ENCODE results near the gene MZB1.
A peak's percentile ranks its signal among the peaks of the same experiment; 100 is the strongest.
"Not testable (repeated sequence)": the region's sequence is repeated elsewhere in the genome, so short reads cannot be mapped to it uniquely, and the experiment has no call there.

Gene MZB1

DNA sequence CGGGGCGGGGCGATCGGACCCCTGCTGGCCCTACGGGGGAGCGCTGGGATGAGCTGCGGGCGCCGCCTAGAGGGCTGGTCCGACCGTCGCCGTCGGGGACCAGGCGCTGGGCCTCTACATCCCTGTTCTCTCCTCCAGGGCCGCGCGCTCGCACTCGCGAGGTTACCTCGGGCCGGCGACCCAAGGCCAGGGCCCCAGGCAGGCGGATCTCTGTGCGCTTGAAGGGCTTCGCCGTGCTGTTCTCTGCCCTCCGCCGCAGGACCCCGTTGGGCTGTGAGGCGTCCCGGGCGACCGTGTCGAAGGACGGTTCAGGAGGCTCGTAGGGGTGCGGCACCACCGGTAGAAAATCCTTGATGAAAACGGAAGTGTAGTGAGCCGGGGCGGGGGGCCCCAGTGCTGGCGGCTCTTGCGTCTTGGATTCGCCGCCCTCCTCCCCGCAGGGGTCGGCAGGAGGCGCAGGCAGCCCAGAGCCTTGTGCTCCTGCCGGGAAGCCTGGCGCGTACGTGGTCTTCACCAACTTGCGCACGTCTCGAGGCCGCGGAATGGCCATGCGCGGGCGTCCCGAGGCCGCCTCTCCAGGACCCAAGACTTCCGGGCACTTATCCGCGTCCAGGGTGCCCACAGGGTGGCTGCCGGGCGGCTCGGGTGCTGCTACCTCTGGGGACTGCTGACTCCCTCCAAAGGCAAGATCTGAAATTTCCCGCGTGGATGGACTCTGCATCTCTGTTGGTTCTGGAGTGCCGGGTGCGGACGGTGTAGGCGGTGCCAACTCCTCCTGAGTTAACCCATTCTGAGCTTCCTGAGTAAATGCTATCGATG is 3.2 kb upstream of the MZB1 start:
- peak; percentile 47 for DNase-seq (ENCODE audit: low read depth, low spot score)

- DNase-seq (ENCODE audit: low read depth, low spot score) = no peak
These were observed 2.6 kb upstream of the MZB1 start for GRCh38 chr5:139392324-139392677.

DNA sequence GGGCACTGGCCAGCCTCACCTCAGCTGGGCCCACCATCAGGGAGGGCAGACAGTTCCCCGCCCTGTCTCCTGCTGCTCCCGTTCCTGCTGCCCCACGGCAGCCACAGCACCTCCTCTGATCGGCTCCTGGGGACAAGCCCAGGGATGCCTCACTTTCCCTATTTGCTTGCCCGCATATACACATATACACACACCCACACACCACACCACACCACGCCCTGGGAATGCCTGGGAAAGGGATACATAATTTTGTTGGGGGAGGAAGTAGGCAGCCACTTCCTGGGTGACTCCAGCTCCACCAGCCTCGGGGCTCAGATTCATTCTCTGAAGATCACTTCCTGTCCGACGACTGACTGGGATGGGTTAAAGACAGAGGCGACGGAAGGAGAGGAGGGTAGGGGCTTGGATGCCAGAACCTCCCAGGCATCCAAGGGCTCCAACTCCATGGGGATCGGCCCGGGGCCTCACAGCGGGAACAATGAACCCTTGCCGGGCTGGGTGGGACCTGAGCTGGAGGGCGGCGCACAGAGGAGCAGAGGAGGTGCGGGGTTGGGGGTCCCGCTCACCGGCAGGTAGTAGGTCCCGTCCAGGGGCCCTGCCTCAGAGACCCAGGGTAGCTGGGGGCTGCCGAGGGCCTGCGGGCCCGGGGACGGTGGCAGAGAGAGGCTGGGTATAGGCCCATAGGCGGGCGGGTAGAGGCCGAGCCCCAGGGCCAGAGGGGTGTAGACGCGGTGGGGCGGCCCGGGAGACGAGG is 2.0 kb upstream of the MZB1 start:
- no peak for DNase-seq (ENCODE audit: low read depth, low spot score)

- no peak for DNase-seq (ENCODE audit: low read depth, low spot score)
These were observed 1.2 kb upstream of the MZB1 start for GRCh38 chr5:139390639-139391569.

DNA sequence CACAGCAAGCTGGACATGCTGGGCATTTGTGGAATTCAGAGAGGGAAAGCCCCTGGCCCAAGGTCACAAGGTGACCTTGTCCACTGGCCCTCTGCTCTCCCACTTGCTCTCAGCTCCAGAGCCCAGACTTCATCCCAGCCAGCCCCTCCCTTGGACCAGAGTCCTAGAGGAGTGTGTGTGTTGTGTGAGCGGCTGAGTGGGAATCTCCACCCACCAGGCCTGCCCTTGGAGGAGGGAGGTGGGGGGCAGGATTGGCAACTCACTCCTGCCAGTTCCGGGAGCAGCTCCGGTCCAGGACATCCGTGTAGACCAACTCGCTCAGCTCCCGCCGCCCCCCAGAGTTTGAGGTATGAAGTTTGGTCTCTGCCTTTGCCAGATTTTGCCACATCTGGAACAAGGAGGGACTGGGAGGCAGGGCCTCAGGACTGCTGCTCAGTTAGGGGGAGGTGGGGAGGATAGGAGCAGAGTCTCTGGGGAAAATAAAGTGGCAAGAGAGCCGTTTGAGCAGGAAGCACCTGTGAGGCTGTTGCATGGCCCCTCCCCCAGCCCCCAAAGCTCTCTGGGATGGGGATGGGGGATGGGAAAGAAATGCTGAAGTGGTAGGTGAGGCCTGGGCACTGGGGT is 1.4 kb downstream of the MZB1 start:
- DNase-seq (ENCODE audit: low read depth, low spot score) = no peak

GRCh38 chr5:139387611-139388197 is 2.0 kb downstream of the MZB1 start:
- DNase-seq (ENCODE audit: low read depth, low spot score) = no peak

GRCh38 chr5:139386956-139387355 is 2.8 kb downstream of the MZB1 start:
- not testable (repeated sequence) for DNase-seq (ENCODE audit: low read depth, low spot score)

DNA sequence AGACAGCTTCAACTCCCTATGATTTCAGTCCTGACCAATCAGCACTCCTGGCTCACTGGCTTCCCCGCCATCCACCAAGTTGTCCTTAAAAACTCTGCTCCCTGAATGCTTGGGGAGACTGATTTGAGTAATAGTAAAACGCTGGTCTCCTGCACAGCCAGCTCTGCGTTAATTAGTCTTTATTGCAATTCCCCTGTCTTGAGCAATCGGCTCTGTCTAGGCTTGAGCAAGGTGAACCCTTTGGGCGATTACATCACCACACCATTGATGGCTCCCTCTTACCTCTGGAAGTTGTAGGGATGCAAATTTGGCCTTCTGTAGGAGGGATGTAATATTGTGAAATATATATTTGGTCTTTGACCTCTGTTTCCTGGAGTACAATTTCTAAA is 3.7 kb downstream of the MZB1 start:
- DNase-seq (ENCODE audit: low read depth, low spot score) = no peak

- DNase-seq (ENCODE audit: low read depth, low spot score) = no peak
These were observed 4.4 kb downstream of the MZB1 start for GRCh38 chr5:139385061-139386049.

- DNase-seq (ENCODE audit: low read depth, low spot score) = no peak
These were observed 5.1 kb downstream of the MZB1 start for GRCh38 chr5:139384591-139385051.

GRCh38 chr5:139383993-139384590 is 5.6 kb downstream of the MZB1 start:
- DNase-seq (ENCODE audit: low read depth, low spot score) = no peak

DNA sequence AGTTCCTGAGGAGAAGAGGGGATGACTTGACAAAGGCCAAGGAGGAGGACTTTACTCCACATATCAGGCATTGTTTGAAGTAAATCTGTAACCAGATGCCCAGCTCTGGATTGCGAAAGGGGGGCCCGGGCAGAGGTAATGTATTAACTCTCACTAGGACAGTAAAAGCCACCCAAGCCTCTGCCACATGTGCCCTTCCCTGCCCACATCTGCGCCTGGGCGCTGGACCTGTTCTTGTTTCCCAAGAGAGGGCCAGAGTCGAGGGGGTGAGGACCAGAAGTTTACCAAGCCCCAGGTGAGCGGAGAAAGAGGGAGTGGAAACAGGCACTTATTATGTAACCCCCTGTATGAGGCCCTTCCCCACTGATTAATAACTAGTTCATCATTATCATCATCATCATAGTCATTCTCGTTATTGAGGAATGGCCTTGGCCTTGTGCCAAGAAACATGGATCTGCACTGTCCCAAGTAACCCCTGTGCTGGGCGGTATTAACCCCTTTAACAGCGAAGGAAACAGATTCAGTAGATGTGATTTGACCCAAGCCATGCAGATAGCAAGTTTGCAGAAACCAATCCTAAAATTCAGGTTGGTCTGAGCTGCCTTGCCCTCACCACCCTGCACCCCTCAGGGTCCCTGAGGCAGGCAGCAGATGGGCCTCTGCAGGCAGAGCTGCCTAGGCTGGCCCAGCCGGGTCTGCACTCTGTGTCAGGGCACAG is 6.3 kb downstream of the MZB1 start, which contains the start of gene SLC23A1:
TSS of gene SLC23A1 (minus strand) at position 23 of the 718 bp plus-strand sequence. CDS start 44 bp downstream, outside the sequence.
- DNase-seq (ENCODE audit: low read depth, low spot score) = no peak

DNA sequence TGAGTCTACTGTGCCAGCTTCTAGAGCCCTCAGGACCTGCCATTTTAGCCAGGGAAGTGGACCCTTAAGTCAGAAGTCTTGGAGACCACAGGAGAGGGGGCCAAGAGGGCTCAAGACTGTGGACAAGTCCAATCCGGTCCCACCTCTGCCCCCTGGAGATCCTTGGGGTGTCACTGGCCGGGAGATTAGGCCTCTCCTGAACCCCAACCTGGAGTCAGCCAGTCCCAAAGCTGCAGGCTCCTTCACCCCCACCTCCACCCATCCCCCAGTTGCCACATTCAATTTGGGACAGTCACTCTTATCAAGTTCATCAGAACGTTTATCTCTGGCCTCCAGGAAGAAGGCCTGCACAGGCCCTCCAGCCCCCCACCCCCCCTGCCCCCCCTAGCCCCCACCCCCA is 6.9 kb downstream of the MZB1 start:
- DNase-seq (ENCODE audit: low read depth, low spot score) = no peak

DNA sequence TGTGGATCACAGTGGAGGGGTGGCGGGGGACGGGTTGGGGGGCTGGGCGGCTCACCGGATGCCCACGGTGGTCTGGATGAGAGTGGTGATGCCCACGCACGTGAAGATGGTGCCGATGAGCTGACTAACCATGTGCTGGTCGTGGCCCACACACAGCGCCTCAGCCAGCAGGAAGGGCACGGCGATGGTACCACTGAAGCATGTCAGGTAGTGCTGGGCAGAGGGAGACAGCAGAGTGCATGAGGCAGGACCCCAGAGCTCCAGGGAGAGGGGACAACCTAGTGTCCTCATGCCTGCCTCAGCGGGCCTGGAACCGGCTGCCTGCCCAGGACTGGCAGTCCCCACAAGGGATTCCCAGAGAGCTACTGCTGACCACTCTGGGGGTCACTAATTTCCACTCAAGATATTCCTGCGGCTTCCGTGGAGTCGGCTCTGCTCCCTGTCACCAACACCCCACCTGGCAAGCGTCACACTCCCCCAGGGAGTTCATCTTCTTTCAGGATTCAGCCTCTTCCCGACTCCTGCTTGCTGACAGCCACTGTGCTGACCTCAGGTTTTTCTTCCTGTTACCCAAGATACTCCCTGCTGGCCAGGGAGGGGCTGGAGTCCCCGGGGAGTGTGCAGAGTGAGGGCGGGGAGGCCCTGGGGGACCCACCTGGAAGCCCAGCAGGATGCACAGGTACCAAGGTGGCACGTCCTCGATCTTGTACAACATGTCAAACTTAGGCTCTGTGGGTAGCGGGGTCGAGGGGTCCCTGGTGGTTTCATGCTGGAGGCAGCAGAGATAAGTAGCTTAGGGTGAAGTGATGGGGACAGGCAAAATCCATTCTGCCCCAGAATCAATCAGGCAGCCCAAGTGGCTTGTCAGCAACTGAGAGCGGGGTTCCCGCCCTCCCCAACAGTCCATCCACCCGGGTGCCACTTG is 7.6 kb downstream of the MZB1 start:
- DNase-seq (ENCODE audit: low read depth, low spot score) = no peak

DNA sequence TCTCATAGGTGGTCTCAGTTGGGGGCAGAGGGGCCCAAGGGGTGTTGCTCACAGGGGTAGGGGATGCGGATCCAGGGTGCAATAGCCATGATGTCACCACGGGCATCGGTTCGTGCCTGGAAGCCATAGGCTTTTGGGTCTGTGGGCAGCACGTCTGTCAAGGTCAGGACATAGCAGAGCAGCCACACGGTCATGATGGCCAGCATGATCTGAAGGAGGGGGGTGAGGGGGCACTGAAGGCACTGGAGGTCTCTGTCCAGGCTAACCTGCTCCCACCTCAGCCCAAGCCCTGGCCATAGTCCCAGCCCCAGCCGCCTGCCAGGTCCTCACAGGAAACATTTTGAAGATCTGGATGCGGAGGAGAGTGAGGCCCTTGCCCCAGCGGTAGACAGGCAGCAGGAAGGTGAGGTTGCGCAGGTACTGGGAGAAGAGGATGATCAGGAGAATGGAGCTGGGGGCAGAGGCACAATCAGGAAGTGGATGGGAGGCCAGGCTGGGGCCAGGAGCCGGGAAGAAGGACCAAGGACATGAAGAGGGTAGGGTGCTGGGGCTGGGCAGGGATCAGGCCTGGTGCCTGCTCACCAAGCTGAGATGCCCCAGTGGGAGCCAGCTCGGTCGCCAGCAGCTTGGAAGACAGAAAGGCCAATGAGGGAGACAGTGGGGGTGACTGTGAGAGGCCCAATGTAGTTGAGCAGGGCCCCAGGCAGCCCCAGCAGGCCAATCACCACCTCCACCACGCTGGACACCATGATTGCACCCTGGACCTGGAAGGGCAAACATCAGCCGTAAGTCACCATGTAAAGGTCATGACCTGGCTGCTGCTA is 9.9 kb downstream of the MZB1 start:
- no peak for DNase-seq (ENCODE audit: low read depth, low spot score)

- no peak for DNase-seq (ENCODE audit: low read depth, low spot score)
These were observed 10.8 kb downstream of the MZB1 start for GRCh38 chr5:139378941-139379361.
